Spleen (tissue), 11 donors: ENCODE data around the gene CMSS1. TPM values are rescaled to one million over a fixed set of nuclear protein-coding genes. Genes with fewer than 3 reads are reported as not detected.

Experiments
- DNase-seq: peaks from one replicate; pipeline ENCODE4 v3.0.0-alpha.2; 2020
- H3K27ac ChIP-seq, 8 donors: fragments of 200-600 bp; sonication (generic) in 7 of 8; 1 replicate in 4 of 8; 2 replicates in 4 of 8; pipeline versions ENCODE4 v1.5.0 to v1.8.0; 2016 to 2021; ENCODE audit warnings: inconsistent platforms in 4 of 8, mild to moderate bottlenecking in 4 of 8, moderate library complexity in 1 of 8
- H3K27me3 ChIP-seq, 7 donors: fragments of 200-600 bp; sonication (generic) in 6 of 7; replicated peaks in 1 of 7; 1 replicate in 4 of 7; 2 replicates in 3 of 7; pipeline versions ENCODE4 v1.5.0 to v1.8.0; 2016 to 2021; ENCODE audit warnings: inconsistent platforms in 3 of 7, mild to moderate bottlenecking in 1 of 7
- H3K36me3 ChIP-seq, 6 donors: fragments of 200-600 bp; sonication (generic) in 5 of 6; 1 replicate in 4 of 6; 2 replicates in 2 of 6; pipeline versions ENCODE4 v1.5.0 to v1.8.0; 2016 to 2021; ENCODE audit warnings: inconsistent platforms in 2 of 6
- H3K4me1 ChIP-seq, 6 donors: fragments of 200-600 bp; sonication (generic) in 5 of 6; 1 replicate in 3 of 6; 2 replicates in 3 of 6; pipeline versions ENCODE4 v1.5.0 to v1.8.0; 2016 to 2021; ENCODE audit warnings: inconsistent platforms in 3 of 6
- H3K4me3 ChIP-seq, 8 donors: fragments of 200-600 bp; sonication (generic) in 7 of 8; 1 replicate in 4 of 8; 2 replicates in 4 of 8; pipeline versions ENCODE4 v1.5.0 to v1.8.0; 2016 to 2021; ENCODE audit warnings: inconsistent platforms in 4 of 8, mild to moderate bottlenecking in 4 of 8, moderate library complexity in 2 of 8
- H3K9me3 ChIP-seq, 8 donors: fragments of 200-600 bp; sonication (generic) in 7 of 8; 1 replicate in 4 of 8; 2 replicates in 4 of 8; pipeline versions ENCODE4 v1.5.0 to v1.8.0; 2016 to 2021; ENCODE audit warnings: inconsistent platforms in 4 of 8
- POLR2A ChIP-seq, 3 donors: fragments of 450-650 bp; IDR thresholded peaks; one replicate each; pipeline ENCODE4 v1.5.1; 2017; ENCODE audit warnings: antibody characterized with exemption in 3 of 3, mild to moderate bottlenecking in 1 of 3
- POLR2AphosphoS5 ChIP-seq, 3 donors: sonication (generic); formaldehyde crosslinking; IDR thresholded peaks; one replicate each; pipeline ENCODE4 v1.5.1; 2017; ENCODE audit warnings: antibody characterized with exemption in 3 of 3
- WGBS, 5 donors: extraction: QIAGEN DNeasy Blood & Tissue Kit in 3 of 5; methylation state at CpG; one replicate each; pipeline versions ENCODE4 v1.1.5 to v1.1.7; 2013 to 2018; 5-methylcytosine and 5-hydroxymethylcytosine counted together
- intact Hi-C: fragments of 100-400 bp; cut with DNase I; formaldehyde crosslinking; loops from one replicate; pipeline ENCODE4 v1.15.0; 2023; ENCODE audit warnings: low total_unique reads
- polyA plus RNA-seq, 3 donors: library from polyadenylated mRNA; stranded (reverse); fragments of 200-250 nt; gene quantifications; one replicate each; pipeline ENCODE4 v1.2.1, GENCODE V29; 2013
- total RNA-seq, 7 donors: library from RNA; depleted of rRNA in 3 of 7; stranded (reverse); fragments of >200 nt in 3 of 7; fragmentation: NEBNext Ultra II Directional in 4 of 7; extraction: Animal tissue kit (Norgen Biotek cat#: 25700) in 4 of 7; gene quantifications; one replicate each; pipeline versions ENCODE4 v1.1.0 to v1.2.1, GENCODE V29; 2016 to 2021
- TF ChIP-seq, protein P1 (sequence below), 11 experiments: fragments of 200-600 bp in 7 of 11; fragments of 450-650 bp in 4 of 11; sonication (generic) in 4 of 11; IDR thresholded peaks in 8 of 11; conservative IDR thresholded peaks in 3 of 11; 1 replicate in 7 of 11; 2 replicates in 4 of 11; pipeline versions ENCODE4 v1.4.0 to v1.8.0; 2016 to 2021; ENCODE audit warnings: antibody characterized with exemption in 11 of 11, inconsistent platforms in 4 of 11, mild to moderate bottlenecking in 1 of 11
- donor health status: healthy with polysubstance abuse.
- donor health status: DM: no; HTN: no; CAD: no; lungs with moderate emphysema.
- donor health status: DM: no; HTN: no; CAD: no.
- donor health status: Bipolar disorder and iron deficiency.
- donor health status: healthy.
- donor health status: DM: no; HTN: no; CAD: no.
- donor health status: DM: yes; HTN: yes; CAD: no.

Gene CMSS1
- total and polyA plus RNA-seq, 10 donors, result 6.9 to 30.1 (median 20.0) TPM

DNA sequence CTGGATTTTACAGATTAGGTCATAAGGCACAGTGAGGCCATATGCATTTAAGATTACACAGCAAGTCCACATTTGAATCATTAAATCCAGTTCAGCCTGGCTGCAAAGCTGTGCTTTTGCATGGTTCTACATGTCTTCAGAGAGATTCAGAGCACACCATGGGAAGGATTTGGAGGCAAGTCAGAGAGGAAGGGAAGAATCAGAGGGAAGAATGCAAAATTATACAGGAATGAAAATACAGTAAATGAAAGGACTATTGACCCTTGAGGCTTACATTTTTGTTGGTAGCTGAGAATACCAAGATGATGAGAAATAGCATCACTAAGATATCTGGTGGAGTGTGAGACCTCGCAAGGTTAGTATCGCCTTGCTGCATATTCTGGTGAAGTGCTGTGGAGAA, 282.8 kb downstream of the CMSS1 start:
- WGBS, 5 donors, result 94 to 100% (median 98%) methylated on average over 2 of the region's 2 CpGs
- intact Hi-C loops, result no loop called here
- Histone ChIP-seq H3K4me1 (peaks cover 0 to 31% (median 13%) of the 10 kb centered on the region in 6 donors), H3K36me3 (no peaks in the 10 kb centered on the region), H3K4me3 (no peak overlapping the region), H3K27ac (no peak overlapping the region), H3K9me3 (no peaks in the 10 kb centered on the region), H3K27me3 (no peaks in the 10 kb centered on the region)
- no peak for DNase-seq
- TF ChIP-seq, protein P1, sequence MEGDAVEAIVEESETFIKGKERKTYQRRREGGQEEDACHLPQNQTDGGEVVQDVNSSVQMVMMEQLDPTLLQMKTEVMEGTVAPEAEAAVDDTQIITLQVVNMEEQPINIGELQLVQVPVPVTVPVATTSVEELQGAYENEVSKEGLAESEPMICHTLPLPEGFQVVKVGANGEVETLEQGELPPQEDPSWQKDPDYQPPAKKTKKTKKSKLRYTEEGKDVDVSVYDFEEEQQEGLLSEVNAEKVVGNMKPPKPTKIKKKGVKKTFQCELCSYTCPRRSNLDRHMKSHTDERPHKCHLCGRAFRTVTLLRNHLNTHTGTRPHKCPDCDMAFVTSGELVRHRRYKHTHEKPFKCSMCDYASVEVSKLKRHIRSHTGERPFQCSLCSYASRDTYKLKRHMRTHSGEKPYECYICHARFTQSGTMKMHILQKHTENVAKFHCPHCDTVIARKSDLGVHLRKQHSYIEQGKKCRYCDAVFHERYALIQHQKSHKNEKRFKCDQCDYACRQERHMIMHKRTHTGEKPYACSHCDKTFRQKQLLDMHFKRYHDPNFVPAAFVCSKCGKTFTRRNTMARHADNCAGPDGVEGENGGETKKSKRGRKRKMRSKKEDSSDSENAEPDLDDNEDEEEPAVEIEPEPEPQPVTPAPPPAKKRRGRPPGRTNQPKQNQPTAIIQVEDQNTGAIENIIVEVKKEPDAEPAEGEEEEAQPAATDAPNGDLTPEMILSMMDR (IDR thresholded peaks at IDR 0.05 in 8 of 11, conservative IDR thresholded peaks at IDR 0.05 in 3 of 11), result no peak
- TF ChIP-seq POLR2A (IDR thresholded peaks at IDR 0.05) (no peak), POLR2AphosphoS5 (IDR thresholded peaks at IDR 0.05) (no peak)

DNA sequence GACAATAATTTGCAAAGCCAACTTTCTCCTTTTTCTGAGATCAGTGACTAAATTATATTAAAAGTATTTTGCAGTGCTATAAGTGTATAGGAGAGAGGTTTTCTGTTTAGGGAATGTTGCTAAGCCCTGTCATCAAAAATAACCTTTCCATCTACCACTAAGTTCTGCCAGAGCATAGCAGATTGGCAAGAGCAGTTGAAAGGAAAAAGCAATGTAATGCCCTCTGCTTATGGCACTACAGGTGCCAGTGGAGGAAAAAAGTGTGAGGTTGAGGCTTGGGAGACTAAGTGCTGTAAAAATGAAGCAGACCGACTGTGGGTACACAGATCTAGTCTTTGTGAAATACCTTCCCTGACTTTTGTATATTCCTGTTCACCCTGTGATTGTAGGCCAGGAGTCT, 285.1 kb downstream of the CMSS1 start:
- Histone ChIP-seq H3K4me1 (peaks cover 0 to 44% (median 17%) of the 10 kb centered on the region in 6 donors), H3K36me3 (no peaks in the 10 kb centered on the region), H3K27me3 (no peaks in the 10 kb centered on the region), H3K4me3 (no peak overlapping the region), H3K27ac (no peak overlapping the region), H3K9me3 (no peaks in the 10 kb centered on the region)
- no peak for DNase-seq
- 91 to 100% (median 96%) methylated on average over 1 of the region's 1 CpG for WGBS, 5 donors
- TF ChIP-seq, protein P1 (IDR thresholded peaks at IDR 0.05 in 8 of 11, conservative IDR thresholded peaks at IDR 0.05 in 3 of 11), result no peak
- TF ChIP-seq POLR2AphosphoS5 (IDR thresholded peaks at IDR 0.05) (no peak), POLR2A (IDR thresholded peaks at IDR 0.05) (no peak)
- intact Hi-C loops, result no loop called here

DNA sequence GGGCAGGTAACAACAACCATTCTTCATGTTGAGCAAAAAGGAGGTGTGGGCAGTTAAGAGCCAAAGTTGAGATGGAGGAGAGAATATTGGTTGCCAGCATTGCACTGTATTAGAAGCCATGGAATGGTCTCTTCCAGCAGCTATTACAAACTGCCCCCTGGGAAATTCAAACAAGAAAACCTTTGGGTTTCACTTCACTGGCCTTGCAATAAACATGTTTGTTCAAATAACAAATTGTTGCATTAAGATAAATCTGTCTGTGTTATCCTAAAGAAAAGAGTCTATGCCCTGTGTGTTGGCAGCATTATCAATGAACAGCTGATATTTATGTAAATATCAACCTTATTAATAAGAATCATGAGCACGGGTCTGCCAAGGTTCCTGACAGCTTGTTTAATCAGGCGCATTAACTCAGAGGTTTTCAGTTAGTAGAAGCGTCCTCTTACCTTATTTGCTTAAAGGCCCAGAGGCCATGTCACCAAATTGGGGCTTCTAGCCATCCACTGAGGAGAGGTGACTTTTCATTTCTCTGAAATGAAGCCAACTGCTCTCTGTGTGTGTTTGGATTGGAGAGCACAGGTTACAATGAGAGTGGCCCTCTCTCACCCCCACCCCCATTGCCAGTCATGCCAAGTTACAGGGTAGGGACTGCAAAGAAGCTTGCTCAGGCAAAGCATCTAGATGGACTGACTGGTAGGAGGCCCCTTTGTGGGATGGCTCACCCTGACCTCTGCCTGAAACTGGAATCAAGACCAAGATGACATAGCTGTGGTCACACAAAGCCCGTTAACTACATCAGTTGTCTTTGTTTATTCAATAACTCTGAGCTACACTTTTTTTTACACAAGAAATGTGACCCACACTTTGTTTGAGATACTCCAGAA, 286.1 kb downstream of the CMSS1 start:
- Histone ChIP-seq H3K9me3 (no peaks in the 10 kb centered on the region), H3K4me3 (no peak overlapping the region), H3K4me1 (peaks cover 0 to 37% (median 12%) of the 10 kb centered on the region in 6 donors), H3K27ac (no peak overlapping the region), H3K27me3 (no peaks in the 10 kb centered on the region), H3K36me3 (no peaks in the 10 kb centered on the region)
- DNase-seq, result no peak
- TF ChIP-seq POLR2A (IDR thresholded peaks at IDR 0.05), result no peak
- TF ChIP-seq, protein P1 (IDR thresholded peaks at IDR 0.05 in 8 of 11, conservative IDR thresholded peaks at IDR 0.05 in 3 of 11), result no peak
- TF ChIP-seq POLR2AphosphoS5 (IDR thresholded peaks at IDR 0.05), result no peak
- 79 to 85% (median 81%) methylated on average over 4 of the region's 4 CpGs for WGBS, 5 donors
- intact Hi-C loops, result no loop called here

DNA sequence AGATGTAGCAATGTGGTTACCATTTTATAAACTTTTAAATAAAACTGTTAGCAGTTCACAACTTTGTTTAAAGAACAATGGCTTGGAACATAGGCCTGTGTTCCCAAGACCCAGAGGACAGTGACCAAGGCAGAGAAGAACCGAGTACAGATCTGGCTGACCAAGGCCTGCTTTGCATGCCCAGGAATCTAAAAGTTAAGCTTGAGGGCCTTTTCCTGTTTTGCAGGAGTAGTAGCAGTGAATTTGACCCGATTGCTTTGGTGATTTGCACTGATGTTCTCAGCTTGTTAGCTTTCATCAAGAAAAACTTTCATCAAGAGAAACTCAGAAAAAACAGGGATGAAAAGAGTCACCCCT, 286.8 kb downstream of the CMSS1 start:
- no peaks in the 10 kb centered on the region for H3K9me3 ChIP-seq
- no peak overlapping the region for H3K4me3 ChIP-seq
- intact Hi-C loops, result no loop called here
- TF ChIP-seq POLR2AphosphoS5 (IDR thresholded peaks at IDR 0.05) (no peak), POLR2A (IDR thresholded peaks at IDR 0.05) (no peak)
- TF ChIP-seq, protein P1 (IDR thresholded peaks at IDR 0.05 in 8 of 11, conservative IDR thresholded peaks at IDR 0.05 in 3 of 11), result no peak
- DNase-seq, result no peak
- peaks cover 0 to 37% (median 12%) of the 10 kb centered on the region in 6 donors for H3K4me1 ChIP-seq
- WGBS, 5 donors, result 42 to 59% (median 56%) methylated on average over 2 of the region's 2 CpGs
- H3K27ac ChIP-seq, result no peak overlapping the region
- no peaks in the 10 kb centered on the region for H3K36me3 ChIP-seq
- no peaks in the 10 kb centered on the region for H3K27me3 ChIP-seq
